IMR-90 (cell line): ENCODE data around the gene PEAK1. TPM values are rescaled to one million over a fixed set of nuclear protein-coding genes. Genes with fewer than 3 reads are reported as not detected.

ENCODE experiments used
- ATAC-seq: fragments of 200-7000 bp; cut with Tn5 transposase; 2 replicates; pipeline ENCODE4 v1.9.1; 2020; ENCODE audit warnings: low read depth, mild to moderate bottlenecking, moderate library complexity
- BruUV-seq: library from RNA; stranded (reverse); fragments of 400-500 nt; replicated peaks from 2 replicates; lab custom pipeline; 2021; lab: Mats Ljungman, UMichigan
- CTCF ChIA-PET: fragments of 300-600 bp; formaldehyde crosslinking; extraction: SDS; loops from one replicate; lab custom pipeline; 2021; ENCODE audit warnings: antibody characterized with exemption; lab: Yijun Ruan, JAX
- POLR2A ChIA-PET: fragments of 300-600 bp; sonication (Branson Sonifier 250); formaldehyde crosslinking; loops from one replicate; lab custom pipeline; 2022; ENCODE audit warnings: antibody characterized with exemption; ENCODE audit not compliant: unreplicated experiment; lab: Charles Lee
- DNase-seq: peaks from one replicate; pipeline ENCODE4 v3.0.0; 2013
- H2AFZ ChIP-seq: replicated peaks from 2 replicates; pipeline ENCODE3; 2013; ENCODE audit warnings: low read length, mild to moderate bottlenecking; ENCODE audit not compliant: poor library complexity
- H2AK5ac ChIP-seq: 2 replicates; pipeline ENCODE4 v1.6.1; 2013; ENCODE audit warnings: low read depth, low read length, inconsistent platforms
- H2AK9ac ChIP-seq: replicated peaks from 2 replicates; pipeline ENCODE3; 2013; ENCODE audit warnings: mild to moderate bottlenecking, low read depth, low read length, moderate library complexity; ENCODE audit not compliant: poor library complexity
- H2BK120ac ChIP-seq: 2 replicates; pipeline ENCODE4 v1.6.1; 2013; ENCODE audit warnings: low read depth, low read length, inconsistent platforms
- H2BK15ac ChIP-seq: 3 replicates; pipeline ENCODE4 v1.6.1; 2013; ENCODE audit warnings: low read depth, low read length, inconsistent platforms
- H2BK20ac ChIP-seq: 2 replicates; pipeline ENCODE4 v1.6.1; 2013; ENCODE audit warnings: low read depth, mild to moderate bottlenecking, inconsistent platforms, low read length, moderate library complexity
- H2BK5ac ChIP-seq: 2 replicates; pipeline ENCODE4 v1.6.1; 2013; ENCODE audit warnings: mild to moderate bottlenecking, low read depth, low read length, inconsistent platforms; ENCODE audit not compliant: poor library complexity, severe bottlenecking
- H3K14ac ChIP-seq: replicated peaks from 2 replicates; pipeline ENCODE4 v1.6.1; 2013; ENCODE audit warnings: low read depth, low read length, inconsistent platforms
- H3K18ac ChIP-seq: 2 replicates; pipeline ENCODE4 v1.6.1; 2013; ENCODE audit warnings: low read depth, low read length, control low read depth
- H3K23ac ChIP-seq: 2 replicates; pipeline ENCODE4 v1.6.1; 2013; ENCODE audit warnings: low read depth, low read length, inconsistent platforms
- H3K27ac ChIP-seq: 2 replicates; pipeline ENCODE4 v1.5.1; 2013; ENCODE audit warnings: mild to moderate bottlenecking, control low read depth, low read length; ENCODE audit not compliant: insufficient read depth
- H3K27me3 ChIP-seq: 2 replicates; pipeline ENCODE4 v1.6.1; 2013; ENCODE audit warnings: low read length; ENCODE audit not compliant: control insufficient read depth, insufficient read depth
- H3K36me3 ChIP-seq: 2 replicates; pipeline ENCODE4 v1.6.1; 2013; ENCODE audit warnings: low read length, mixed read lengths; ENCODE audit not compliant: control insufficient read depth, insufficient read depth
- H3K4ac ChIP-seq: 2 replicates; pipeline ENCODE4 v1.6.1; 2013; ENCODE audit warnings: low read depth, low read length, inconsistent platforms
- H3K4me1 ChIP-seq: 2 replicates; pipeline ENCODE4 v1.6.1; 2013; ENCODE audit warnings: low read length, mixed read lengths; ENCODE audit not compliant: control insufficient read depth, insufficient read depth
- H3K4me2 ChIP-seq: 2 replicates; pipeline ENCODE4 v1.6.1; 2013; ENCODE audit warnings: low read depth, mild to moderate bottlenecking, control low read depth, low read length, moderate library complexity
- H3K4me3 ChIP-seq: 2 replicates; pipeline ENCODE4 v1.5.1; 2013; ENCODE audit warnings: low read depth, mild to moderate bottlenecking, control low read depth, low read length, moderate library complexity; ENCODE audit not compliant: insufficient read depth
- H3K56ac ChIP-seq: 2 replicates; pipeline ENCODE4 v1.6.1; 2013; ENCODE audit warnings: low read length, inconsistent platforms; ENCODE audit not compliant: insufficient read depth; ENCODE audit errors: extremely low read depth
- H3K79me1 ChIP-seq, 2 experiments: 2 replicates each; pipeline ENCODE4 v1.6.1; 2013; ENCODE audit warnings: low read length in 2 of 2, inconsistent platforms in 1 of 2, low read depth in 1 of 2
- H3K9ac ChIP-seq: 2 replicates; pipeline ENCODE4 v1.6.1; 2013; ENCODE audit warnings: low read depth, low read length, control low read depth
- H3K9me1 ChIP-seq: 2 replicates; pipeline ENCODE4 v1.6.1; 2013; ENCODE audit warnings: low read length, inconsistent platforms; ENCODE audit not compliant: insufficient read depth
- H3K9me3 ChIP-seq: 2 replicates; pipeline ENCODE4 v1.6.1; 2013; ENCODE audit warnings: low read length; ENCODE audit not compliant: control insufficient read depth, insufficient read depth
- H4K20me1 ChIP-seq: 2 replicates; pipeline ENCODE4 v1.6.1; 2013; ENCODE audit warnings: low read length, inconsistent platforms; ENCODE audit not compliant: insufficient read depth
- H4K5ac ChIP-seq: 2 replicates; pipeline ENCODE4 v1.6.1; 2013; ENCODE audit warnings: mild to moderate bottlenecking, low read depth, low read length, control low read depth
- H4K8ac ChIP-seq, 2 experiments: 2 replicates each; pipeline ENCODE4 v1.6.1; 2013; ENCODE audit warnings: low read depth in 2 of 2, low read length in 2 of 2, control low read depth in 1 of 2, inconsistent platforms in 1 of 2
- H4K91ac ChIP-seq: 2 replicates; pipeline ENCODE4 v1.6.1; 2013; ENCODE audit warnings: low read depth, low read length, inconsistent platforms; ENCODE audit not compliant: insufficient read depth
- CEBPB ChIP-seq: IDR thresholded peaks from 2 replicates; pipeline ENCODE4 v1.6.1; 2012; ENCODE audit warnings: low read depth, low read length, improper control_type of control experiment
- CHD1 ChIP-seq: IDR thresholded peaks from 2 replicates; pipeline ENCODE4 v1.6.1; 2012; ENCODE audit warnings: low read depth, low read length, improper control_type of control experiment
- FOS ChIP-seq: fragments of 150-350 bp; IDR thresholded peaks from 2 replicates; pipeline ENCODE4 v1.6.1; 2016; ENCODE audit warnings: low read depth, low read length
- MAFK ChIP-seq: IDR thresholded peaks from 2 replicates; pipeline ENCODE4 v1.6.1; 2012; ENCODE audit warnings: low read depth, low read length, improper control_type of control experiment
- MXI1 ChIP-seq: IDR thresholded peaks from 2 replicates; pipeline ENCODE4 v1.6.1; 2012; ENCODE audit warnings: low read depth, mild to moderate bottlenecking, low read length, moderate library complexity, borderline replicate concordance
- NFE2L2 ChIP-seq: fragments of 150-350 bp; IDR thresholded peaks from 2 replicates; pipeline ENCODE4 v1.6.1; 2016; ENCODE audit warnings: low read depth, mild to moderate bottlenecking, low read length
- RCOR1 ChIP-seq: IDR thresholded peaks from 2 replicates; pipeline ENCODE4 v1.6.1; 2012; ENCODE audit warnings: mild to moderate bottlenecking, low read length, improper control_type of control experiment; ENCODE audit not compliant: insufficient replicate concordance
- SMC3 ChIP-seq: fragments of 150-350 bp; IDR thresholded peaks from 2 replicates; pipeline ENCODE4 v1.6.1; 2016; ENCODE audit warnings: low read depth, mild to moderate bottlenecking, antibody characterized with exemption, low read length, moderate library complexity
- WGBS, 2 experiments: methylation state at CpG; one replicate each; pipeline versions ENCODE4 v1.1.5 to v1.1.7; 2013; ENCODE audit warnings: missing lambda C conversion rate in 2 of 2; ENCODE audit not compliant: insufficient read length in 1 of 2; ENCODE audit errors: extremely low coverage in 2 of 2; 5-methylcytosine and 5-hydroxymethylcytosine counted together
- dilution Hi-C: fragments of 300-500 bp; cut with HindIII; formaldehyde crosslinking; loops from one replicate; pipeline ENCODE4 v1.14.3; 2018; ENCODE audit warnings: low sequenced_read_pairs; ENCODE audit not compliant: unreplicated experiment
- in situ Hi-C: fragments of 300-500 bp; cut with MboI; formaldehyde crosslinking; loops from 3 replicates; pipeline ENCODE4 v1.14.3; 2019; ENCODE audit warnings: low sequenced_read_pairs, inconsistent platforms, mixed read lengths
- intact Hi-C: fragments of 100-400 bp; cut with micrococcal nuclease; formaldehyde crosslinking; loops from 2 replicates; pipeline ENCODE4 v1.10.0; 2022
- polyA plus RNA-seq, 3 experiments: library from polyadenylated mRNA; depleted of rRNA; stranded (reverse); fragments of >200 nt; gene quantifications; 2 replicates each; pipeline ENCODE4 v1.2.3, GENCODE V29; 2012; ENCODE audit warnings: low replicate concordance in 1 of 3
- total RNA-seq: library from RNA; depleted of rRNA; stranded (reverse); fragments of >200 nt; gene quantifications from 2 replicates; pipeline ENCODE4 v1.2.3, GENCODE V29; 2012
- TF ChIP-seq, protein P1 (sequence below): conservative IDR thresholded peaks from 2 replicates; pipeline ENCODE4 v1.5.1; 2012; ENCODE audit warnings: mild to moderate bottlenecking, low read depth, low read length, improper control_type of control experiment
- TF ChIP-seq, protein P2 (sequence below): fragments of 150-350 bp; IDR thresholded peaks from 2 replicates; pipeline ENCODE4 v1.6.1; 2017; ENCODE audit warnings: mild to moderate bottlenecking, antibody characterized with exemption, low read length, low read depth
- TF ChIP-seq, protein P3 (sequence below): fragments of 150-350 bp; IDR thresholded peaks from 2 replicates; pipeline ENCODE4 v1.6.1; 2016; ENCODE audit warnings: low read depth, mild to moderate bottlenecking, low read length, moderate library complexity, borderline replicate concordance

Gene PEAK1
- total and polyA plus RNA-seq, 2 of the 4 experiments (the other 2 are of a cell fraction), result 21.5 to 43.9 TPM

DNA sequence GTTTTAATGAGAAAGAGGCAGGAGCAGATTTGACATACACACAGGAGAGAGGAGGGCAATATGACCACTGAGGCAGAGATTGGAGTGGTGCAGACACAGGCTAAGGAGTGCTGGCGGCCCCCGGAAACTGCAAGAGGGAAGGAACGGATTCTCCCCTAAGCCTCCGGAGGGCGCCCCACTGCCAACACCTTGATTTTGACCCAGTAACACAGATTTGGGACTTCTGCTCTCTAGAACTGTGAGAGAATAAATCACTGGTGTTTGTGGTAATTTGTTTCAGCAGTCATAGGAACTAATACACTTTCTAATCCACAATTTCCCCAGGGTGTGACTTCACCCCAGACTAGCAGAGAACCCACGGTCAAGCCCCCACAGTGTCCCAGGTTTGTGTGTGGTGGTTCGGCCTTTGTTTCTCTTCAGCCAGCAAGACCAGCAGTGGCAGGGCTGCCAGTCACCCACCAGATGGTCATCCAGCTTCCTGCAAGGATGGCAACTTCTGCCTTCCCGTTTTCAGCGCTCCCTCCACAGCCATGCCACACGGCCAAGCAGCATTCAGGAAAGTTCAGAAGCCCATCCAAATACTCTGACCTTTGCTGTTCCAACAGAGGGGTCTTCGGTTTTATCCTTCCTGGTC is 325.4 kb downstream of the PEAK1 start:
- Histone ChIP-seq H3K36me3 (no peaks in the 10 kb centered on the region), H4K5ac (no peak overlapping the region), H2AFZ (no peak overlapping the region), H3K14ac (no peak overlapping the region), H3K9me1 (no peaks in the 10 kb centered on the region), H3K18ac (no peak overlapping the region), H4K8ac (no peak overlapping the region), H4K20me1 (no peaks in the 10 kb centered on the region), H3K9me3 (no peaks in the 10 kb centered on the region), H3K4ac (no peak overlapping the region), H2BK20ac (no peak overlapping the region), H3K23ac (no peak overlapping the region), H3K4me1 (peaks cover 2% of the 10 kb centered on the region; the same call in 1 of the 2 replicates), H2BK15ac (no peak overlapping the region), H3K9ac (no peak overlapping the region), H3K4me3 (no peak overlapping the region), H3K56ac (no peak overlapping the region), H3K79me1 (no peaks in the 10 kb centered on the region), H3K4me2 (no peak overlapping the region), H2BK5ac (no peak overlapping the region), H4K91ac (no peak overlapping the region), H2AK5ac (no peak overlapping the region), H2AK9ac (no peak overlapping the region), H3K27me3 (peaks cover 1% of the 10 kb centered on the region; the same call in 1 of the 2 replicates), H2BK120ac (no peak overlapping the region), H3K27ac (no peak overlapping the region)
- dilution Hi-C loops, result no loop called here
- intact Hi-C loops, result no loop called here
- TF ChIP-seq CHD1 (no peak), MXI1 (no peak), SMC3 (no peak), MAFK (no peak), FOS (no peak), NFE2L2 (no peak), RCOR1 (no peak), CEBPB (no peak)
- TF ChIP-seq, protein P1, sequence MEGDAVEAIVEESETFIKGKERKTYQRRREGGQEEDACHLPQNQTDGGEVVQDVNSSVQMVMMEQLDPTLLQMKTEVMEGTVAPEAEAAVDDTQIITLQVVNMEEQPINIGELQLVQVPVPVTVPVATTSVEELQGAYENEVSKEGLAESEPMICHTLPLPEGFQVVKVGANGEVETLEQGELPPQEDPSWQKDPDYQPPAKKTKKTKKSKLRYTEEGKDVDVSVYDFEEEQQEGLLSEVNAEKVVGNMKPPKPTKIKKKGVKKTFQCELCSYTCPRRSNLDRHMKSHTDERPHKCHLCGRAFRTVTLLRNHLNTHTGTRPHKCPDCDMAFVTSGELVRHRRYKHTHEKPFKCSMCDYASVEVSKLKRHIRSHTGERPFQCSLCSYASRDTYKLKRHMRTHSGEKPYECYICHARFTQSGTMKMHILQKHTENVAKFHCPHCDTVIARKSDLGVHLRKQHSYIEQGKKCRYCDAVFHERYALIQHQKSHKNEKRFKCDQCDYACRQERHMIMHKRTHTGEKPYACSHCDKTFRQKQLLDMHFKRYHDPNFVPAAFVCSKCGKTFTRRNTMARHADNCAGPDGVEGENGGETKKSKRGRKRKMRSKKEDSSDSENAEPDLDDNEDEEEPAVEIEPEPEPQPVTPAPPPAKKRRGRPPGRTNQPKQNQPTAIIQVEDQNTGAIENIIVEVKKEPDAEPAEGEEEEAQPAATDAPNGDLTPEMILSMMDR, result no peak; the same call in 1 of the 2 replicates
- TF ChIP-seq, protein P2, sequence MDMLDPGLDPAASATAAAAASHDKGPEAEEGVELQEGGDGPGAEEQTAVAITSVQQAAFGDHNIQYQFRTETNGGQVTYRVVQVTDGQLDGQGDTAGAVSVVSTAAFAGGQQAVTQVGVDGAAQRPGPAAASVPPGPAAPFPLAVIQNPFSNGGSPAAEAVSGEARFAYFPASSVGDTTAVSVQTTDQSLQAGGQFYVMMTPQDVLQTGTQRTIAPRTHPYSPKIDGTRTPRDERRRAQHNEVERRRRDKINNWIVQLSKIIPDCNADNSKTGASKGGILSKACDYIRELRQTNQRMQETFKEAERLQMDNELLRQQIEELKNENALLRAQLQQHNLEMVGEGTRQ, result no peak
- TF ChIP-seq, protein P3, sequence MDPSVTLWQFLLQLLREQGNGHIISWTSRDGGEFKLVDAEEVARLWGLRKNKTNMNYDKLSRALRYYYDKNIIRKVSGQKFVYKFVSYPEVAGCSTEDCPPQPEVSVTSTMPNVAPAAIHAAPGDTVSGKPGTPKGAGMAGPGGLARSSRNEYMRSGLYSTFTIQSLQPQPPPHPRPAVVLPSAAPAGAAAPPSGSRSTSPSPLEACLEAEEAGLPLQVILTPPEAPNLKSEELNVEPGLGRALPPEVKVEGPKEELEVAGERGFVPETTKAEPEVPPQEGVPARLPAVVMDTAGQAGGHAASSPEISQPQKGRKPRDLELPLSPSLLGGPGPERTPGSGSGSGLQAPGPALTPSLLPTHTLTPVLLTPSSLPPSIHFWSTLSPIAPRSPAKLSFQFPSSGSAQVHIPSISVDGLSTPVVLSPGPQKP, result no peak
- BruUV-seq, result no TSS peak
- ATAC-seq, result no peak
- POLR2A ChIA-PET, result no interaction called here
- CTCF ChIA-PET, result interaction anchor here (1.2 kb wide), 1 partner anchor 14 kb away, joined by 4 read pairs; no protein-coding TSS in a partner anchor
- in situ Hi-C loops, result no loop called here
- WGBS, 2 experiments, result 70% methylated on average over 4 of the region's 11 CpGs; no CpG with 5 or more reads in 1 of the 2 experiments
- DNase-seq, result no peak
